COLO668 (cell line): ENCODE measurements around the gene COPS6.
A peak's percentile ranks its signal among the peaks of the same experiment; 100 is the strongest.

ENCODE experiments used
- DNase-seq: peaks from one replicate; lab custom pipeline; 2025; ENCODE audit not compliant: unreplicated experiment; lab: John Stamatoyannopoulos, UW

COPS6 gene

DNA sequence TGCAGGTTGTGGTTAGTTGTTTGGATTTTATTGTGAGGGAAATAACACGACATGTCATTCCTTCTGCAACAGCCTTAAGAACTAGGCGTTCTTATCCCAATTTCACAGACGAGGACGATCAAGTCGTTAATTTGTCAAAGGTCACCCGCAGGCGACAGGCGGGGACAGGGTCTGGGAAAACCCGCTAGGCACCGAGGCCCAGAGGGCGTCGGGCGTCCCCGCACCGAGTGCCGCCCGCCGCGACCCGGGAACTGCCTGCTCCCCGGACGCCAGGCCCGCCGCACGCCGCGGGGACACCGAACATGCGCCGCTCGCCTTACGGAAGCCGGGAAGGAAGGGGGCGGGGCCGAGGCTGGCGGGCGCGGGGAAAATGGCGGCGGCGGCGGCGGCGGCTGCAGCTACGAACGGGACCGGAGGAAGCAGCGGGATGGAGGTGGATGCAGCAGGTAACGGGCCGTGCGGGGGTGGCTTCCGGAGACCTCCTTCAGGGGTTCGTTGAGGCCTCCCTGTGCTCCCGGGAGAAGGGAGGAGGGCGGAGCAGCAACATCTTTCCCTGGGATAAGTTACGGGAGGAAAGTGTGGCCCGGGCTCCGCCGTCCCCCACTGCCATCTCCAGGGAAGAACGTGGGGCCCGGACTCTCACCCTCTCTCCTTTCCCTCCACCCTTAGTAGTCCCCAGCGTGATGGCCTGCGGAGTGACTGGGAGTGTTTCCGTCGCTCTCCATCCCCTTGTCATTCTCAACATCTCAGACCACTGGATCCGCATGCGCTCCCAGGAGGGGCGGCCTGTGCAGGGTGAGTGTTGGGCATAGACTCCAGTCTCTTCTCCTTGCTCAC lies at the start of gene COPS6:
Gene COPS6, plus strand, starts transcription at position 349 of the 837 bp plus-strand sequence. Its CDS starts 22 bp downstream, at position 371.
- peak; percentile 90 for DNase-seq

DNA sequence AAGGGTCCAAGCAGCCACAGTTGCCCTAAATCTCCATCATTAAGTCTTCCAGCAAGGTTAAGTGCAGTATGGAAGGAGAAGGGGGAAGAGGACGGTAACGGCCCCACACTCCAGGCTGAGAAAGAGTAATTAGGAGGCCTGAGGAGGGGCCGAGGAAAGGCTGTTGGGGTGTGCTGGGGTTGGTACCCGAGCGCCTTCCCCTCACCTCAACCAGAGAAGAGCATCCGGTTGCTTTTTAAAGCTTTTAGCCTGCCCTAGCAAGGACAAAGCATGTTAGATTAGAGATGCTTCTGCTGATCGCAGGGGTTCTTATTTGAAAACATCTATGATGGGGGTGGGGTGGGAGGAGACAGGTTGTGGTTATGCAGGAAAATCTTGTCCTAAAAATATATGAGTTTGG lies 48.2 kb upstream of the COPS6 start:
- no peak for DNase-seq

- peak; percentile 40 for DNase-seq
Observed at GRCh38 chr7:100044718-100045117, 44.1 kb upstream of the COPS6 start.

- DNase-seq: no peak
Observed at GRCh38 chr7:100048680-100049079, 40.1 kb upstream of the COPS6 start.

- DNase-seq: peak; percentile 85
Observed at GRCh38 chr7:100049441-100050291, 39.1 kb upstream of the COPS6 start, which contains the start of gene ZSCAN21. ZSCAN21 (plus strand) TSS chr7:100049774; CDS start chr7:100057007, 7,233 bp downstream.

DNA sequence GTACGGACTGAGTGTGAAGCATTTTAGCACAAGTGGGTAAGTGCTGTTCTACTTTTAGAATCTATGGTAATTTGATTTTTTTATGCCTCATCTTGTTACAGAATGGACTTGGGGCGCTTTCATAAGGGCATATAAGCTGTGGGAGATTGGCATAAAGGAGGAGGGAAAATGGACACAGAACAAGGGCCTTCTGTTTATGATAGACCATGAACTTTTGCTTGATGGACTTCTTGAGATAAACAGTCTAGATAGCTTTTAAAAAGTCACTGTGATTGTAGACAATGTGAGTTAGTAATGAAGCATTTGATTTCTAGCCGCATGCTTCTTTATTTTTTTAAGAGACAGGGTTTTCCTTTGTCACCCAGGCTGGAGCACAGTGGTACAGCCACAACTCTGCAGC lies 37.2 kb upstream of the COPS6 start:
- DNase-seq: no peak

DNA sequence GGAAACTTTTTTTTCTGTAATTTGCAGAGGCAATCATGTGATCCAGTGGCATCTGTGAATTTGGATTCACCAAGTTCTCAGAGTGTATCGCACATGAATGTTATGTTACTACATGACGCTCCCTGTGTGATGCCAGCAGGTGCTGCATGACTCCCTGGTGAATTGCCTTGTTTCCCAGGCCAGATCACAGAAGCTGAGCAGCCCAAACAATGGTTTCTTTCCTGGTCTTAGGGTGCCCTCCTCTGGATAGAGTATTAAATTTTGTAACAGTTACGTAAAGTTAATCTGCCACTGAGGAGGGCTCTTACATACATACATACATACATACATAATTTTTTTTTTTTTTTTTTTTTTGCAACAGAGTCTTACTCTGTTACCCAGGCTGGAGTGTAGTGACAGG lies 35.6 kb upstream of the COPS6 start:
- peak; percentile 70 for DNase-seq

DNA sequence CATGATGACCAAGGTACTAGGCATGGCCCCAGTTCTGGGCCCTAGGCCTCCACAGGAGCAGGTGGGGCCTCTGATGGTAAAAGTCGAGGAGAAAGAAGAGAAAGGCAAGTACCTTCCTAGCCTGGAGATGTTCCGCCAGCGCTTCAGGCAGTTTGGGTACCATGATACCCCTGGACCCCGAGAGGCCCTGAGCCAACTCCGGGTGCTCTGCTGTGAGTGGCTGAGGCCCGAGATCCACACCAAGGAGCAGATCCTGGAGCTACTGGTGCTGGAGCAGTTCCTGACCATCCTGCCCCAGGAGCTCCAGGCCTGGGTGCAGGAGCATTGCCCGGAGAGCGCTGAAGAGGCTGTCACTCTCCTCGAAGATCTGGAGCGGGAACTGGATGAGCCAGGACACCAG lies 31.8 kb upstream of the COPS6 start:
- no peak for DNase-seq

- DNase-seq: no peak
Observed at GRCh38 chr7:100059251-100059739, 29.5 kb upstream of the COPS6 start.

GRCh38 chr7:100061518-100062193 lies 27.1 kb upstream of the COPS6 start:
- DNase-seq: no peak

- DNase-seq: no peak
Observed at GRCh38 chr7:100063376-100063775, 25.4 kb upstream of the COPS6 start.

DNA sequence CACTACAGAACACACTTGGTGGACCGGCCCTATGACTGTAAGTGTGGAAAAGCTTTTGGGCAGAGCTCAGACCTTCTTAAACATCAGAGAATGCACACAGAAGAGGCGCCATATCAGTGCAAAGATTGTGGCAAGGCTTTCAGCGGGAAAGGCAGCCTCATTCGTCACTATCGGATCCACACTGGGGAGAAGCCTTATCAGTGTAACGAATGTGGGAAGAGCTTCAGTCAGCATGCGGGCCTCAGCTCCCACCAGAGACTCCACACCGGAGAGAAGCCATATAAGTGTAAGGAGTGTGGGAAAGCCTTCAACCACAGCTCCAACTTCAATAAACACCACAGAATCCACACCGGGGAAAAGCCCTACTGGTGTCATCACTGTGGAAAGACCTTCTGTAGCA lies 24.6 kb upstream of the COPS6 start:
- no peak for DNase-seq

DNA sequence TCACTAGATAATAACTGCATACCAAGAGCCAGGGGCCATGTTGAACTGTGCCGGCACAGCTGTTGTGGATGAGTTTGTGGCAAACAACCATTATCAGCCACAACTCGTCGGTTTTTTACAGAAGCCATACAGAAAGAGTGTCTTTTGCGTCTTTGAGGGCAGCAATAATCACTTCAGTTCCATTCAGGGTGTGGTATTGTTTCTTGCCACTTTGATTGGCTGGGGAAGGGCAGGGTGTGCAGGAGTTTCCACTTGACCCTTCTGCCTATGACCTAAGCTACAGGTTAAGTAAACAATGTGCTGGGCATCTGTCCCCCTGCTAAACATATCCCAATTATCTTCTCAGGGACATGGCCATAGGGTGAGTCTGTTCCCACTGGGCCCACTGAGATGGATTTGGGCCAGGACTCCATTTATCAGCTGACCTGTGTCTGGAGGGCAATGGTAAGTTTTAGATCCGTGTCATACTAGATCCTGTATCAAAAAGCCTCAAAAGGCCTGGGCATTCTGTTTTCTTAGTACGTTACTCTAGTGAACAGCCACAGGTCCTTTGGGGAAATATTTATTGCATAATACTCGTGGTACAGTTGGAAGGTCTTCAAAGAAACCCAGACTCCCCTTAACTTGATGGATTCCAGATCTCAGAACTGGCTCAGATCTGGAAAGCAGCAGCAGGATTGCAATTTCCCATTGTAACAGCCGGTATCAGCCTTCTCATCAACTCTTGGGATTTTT lies 23.1 kb upstream of the COPS6 start:
- no peak for DNase-seq

DNA sequence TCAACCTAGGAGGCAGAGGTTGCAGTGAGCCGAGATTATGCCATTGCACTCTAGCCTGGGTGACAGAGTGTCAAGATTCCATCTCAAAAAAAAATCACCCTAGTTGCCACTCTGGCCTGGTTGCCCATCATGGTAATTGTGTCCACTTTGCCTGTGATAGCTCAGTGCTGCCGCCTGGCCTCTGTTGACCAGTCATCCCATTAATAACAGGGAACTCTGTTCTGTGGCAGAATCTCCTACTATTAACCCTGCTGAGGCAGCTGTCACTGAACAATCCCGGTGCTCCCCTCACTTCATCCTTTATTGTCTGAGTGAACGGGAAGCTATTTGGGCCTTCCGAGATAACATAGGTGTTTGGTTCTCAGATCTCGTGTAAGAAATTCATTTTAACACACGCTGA lies 21.8 kb upstream of the COPS6 start:
- DNase-seq: no peak

GRCh38 chr7:100069991-100070390 lies 18.8 kb upstream of the COPS6 start:
- no peak for DNase-seq

- DNase-seq: no peak
Observed at GRCh38 chr7:100071018-100071723, 17.6 kb upstream of the COPS6 start.

GRCh38 chr7:100072462-100072861 lies 16.3 kb upstream of the COPS6 start:
- no peak for DNase-seq

GRCh38 chr7:100074841-100075240 lies 13.9 kb upstream of the COPS6 start:
- no peak for DNase-seq

DNA sequence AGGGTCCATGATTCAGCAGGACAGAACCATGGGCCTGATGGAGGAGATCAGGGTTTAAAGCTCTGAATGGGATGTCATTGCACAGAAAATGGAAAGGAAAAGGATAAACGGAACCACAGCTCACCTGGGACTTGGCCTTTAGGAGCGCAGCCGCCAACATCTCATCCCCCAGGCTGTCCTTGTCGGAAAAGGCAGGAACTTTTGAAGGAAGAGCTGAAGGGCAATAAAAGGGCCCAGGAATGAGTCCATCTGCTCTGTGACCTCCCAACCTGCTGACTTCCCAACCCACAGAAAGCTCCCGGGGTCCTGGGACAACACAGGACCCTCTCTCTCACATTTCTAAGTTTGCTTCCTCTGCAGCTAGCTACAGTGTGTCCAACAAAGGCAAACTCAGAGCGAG lies 13.4 kb upstream of the COPS6 start:
- no peak for DNase-seq

- DNase-seq: no peak
Observed at GRCh38 chr7:100077205-100077604, 11.6 kb upstream of the COPS6 start.
